Epithelial cell of esophagus (primary cell): ENCODE measurements around the gene HAPLN3.
"Not testable (repeated sequence)": the region's sequence is repeated elsewhere in the genome, so short reads cannot be mapped to it uniquely, and the experiment has no call there.

Experiments
- DNase-seq: peaks from one replicate; pipeline ENCODE4 v3.0.0; 2010; ENCODE audit warnings: low read depth
- H3K4me3 ChIP-seq: 2 replicates; pipeline ENCODE4 v1.5.1; 2011; ENCODE audit warnings: mild to moderate bottlenecking, low read length, control low read depth
- CTCF ChIP-seq: IDR thresholded peaks from 2 replicates; pipeline ENCODE4 v1.5.1; 2011; ENCODE audit warnings: low read depth, mild to moderate bottlenecking, low read length, control low read depth, inconsistent platforms; ENCODE audit not compliant: insufficient read depth; ENCODE audit errors: missing control alignments

The HAPLN3 gene

GRCh38 chr15:88932271-88932874 lies 37.0 kb upstream of the HAPLN3 start:
- peak; percentile 21 for DNase-seq
- no peak for TF ChIP-seq CTCF

GRCh38 chr15:88930579-88930978 lies 35.2 kb upstream of the HAPLN3 start:
- DNase-seq, result peak; percentile 43
- no peak for TF ChIP-seq CTCF
- H3K4me3 ChIP-seq, result no peak overlapping the region

More at GRCh38 chr15:88932271-88932874, 37.0 kb upstream of the HAPLN3 start:
- no peak overlapping the region for H3K4me3 ChIP-seq

- DNase-seq, result peak; percentile 52
- H3K4me3 ChIP-seq, result not testable (repeated sequence)
Observed at GRCh38 chr15:88929358-88930098, 34.2 kb upstream of the HAPLN3 start.

GRCh38 chr15:88928192-88928591 lies 32.8 kb upstream of the HAPLN3 start:
- not testable (repeated sequence) for H3K4me3 ChIP-seq

GRCh38 chr15:88925648-88926047 lies 30.3 kb upstream of the HAPLN3 start:
- DNase-seq, H3K4me3 ChIP-seq: not testable (repeated sequence)

More at GRCh38 chr15:88928192-88928591, 32.8 kb upstream of the HAPLN3 start:
- not testable (repeated sequence) for DNase-seq

- DNase-seq, result peak; percentile 92
Observed at GRCh38 chr15:88920892-88921435, 25.6 kb upstream of the HAPLN3 start.

GRCh38 chr15:88920186-88920891 lies 25.0 kb upstream of the HAPLN3 start:
- peak; percentile 91 for DNase-seq
- no peak for TF ChIP-seq CTCF
- no peak overlapping the region for H3K4me3 ChIP-seq

More at GRCh38 chr15:88920892-88921435, 25.6 kb upstream of the HAPLN3 start:
- H3K4me3 ChIP-seq, result not testable (repeated sequence)

- TF ChIP-seq CTCF, result no peak
- peak; percentile 99 for DNase-seq
- no peak overlapping the region for H3K4me3 ChIP-seq
Observed at GRCh38 chr15:88918738-88919137, 23.4 kb upstream of the HAPLN3 start.

GRCh38 chr15:88917760-88918159 lies 22.4 kb upstream of the HAPLN3 start:
- no peak for DNase-seq

More at GRCh38 chr15:88917760-88918159, 22.4 kb upstream of the HAPLN3 start:
- no peak overlapping the region for H3K4me3 ChIP-seq
- no peak for TF ChIP-seq CTCF
